A549 (cell line): ENCODE measurements around the gene MAPK8IP3. TPM values are rescaled to one million over a fixed set of nuclear protein-coding genes. Genes with fewer than 3 reads are reported as not detected.

Experiments
- ATAC-seq, 2 experiments: fragments of 200-7000 bp in 1 of 2; fragments of >200 bp in 1 of 2; cut with Nextera tagmentation in 1 of 2; cut with Tn5 transposase in 1 of 2; 3 replicates each; pipeline versions ENCODE4 v1.8.0 to v1.9.1; 2018 to 2020; ENCODE audit warnings: mild to moderate bottlenecking in 1 of 2, moderate library complexity in 1 of 2
- CTCF ChIA-PET: fragments of 300-600 bp; sonication (Branson Sonifier 250); formaldehyde crosslinking; extraction: SDS; loops from one replicate; lab custom pipeline; 2021; ENCODE audit warnings: antibody characterized with exemption, inconsistent platforms; lab: Yijun Ruan, JAX
- POLR2A ChIA-PET: fragments of 350-600 bp; formaldehyde crosslinking; extraction: SDS; loops from one replicate; lab custom pipeline; 2021; ENCODE audit warnings: antibody characterized with exemption, inconsistent platforms; lab: Yijun Ruan, JAX
- DNase-seq, 2 experiments: peaks; one replicate each; pipeline versions ENCODE4 v3.0.0 to v3.0.0-alpha.2; 2011 to 2016; ENCODE audit warnings: low read depth in 1 of 2, low spot score in 1 of 2
- FAIRE-seq: peaks from 2 replicates; lab custom pipeline; 2011; peaks lifted over from hg19 to GRCh38; lab: Jason Lieb, UNC
- H3K27ac ChIP-seq, 2 experiments: fragments of >200 bp; sonication (Bioruptor Twin); formaldehyde crosslinking; 3 replicates each; pipeline ENCODE4 v1.5.1; 2016 to 2017
- H3K4me1 ChIP-seq: fragments of >200 bp; sonication (Bioruptor Twin); formaldehyde crosslinking; 3 replicates; pipeline ENCODE4 v1.6.1; 2016
- H3K4me2 ChIP-seq: fragments of >200 bp; sonication (Bioruptor Twin); formaldehyde crosslinking; 3 replicates; pipeline ENCODE4 v1.6.1; 2016
- H3K4me3 ChIP-seq: fragments of >200 bp; sonication (Bioruptor Twin); formaldehyde crosslinking; 3 replicates; pipeline ENCODE4 v1.5.1; 2016
- H3K9me3 ChIP-seq: fragments of >200 bp; sonication (Bioruptor Twin); formaldehyde crosslinking; 3 replicates; pipeline ENCODE4 v1.6.1; 2016
- FOSL2 ChIP-seq, 2 experiments: fragments of 450-650 bp in 1 of 2; fragments of >200 bp in 1 of 2; sonication (Bioruptor Twin) in 1 of 2; formaldehyde crosslinking; IDR thresholded peaks; 2 replicates each; pipeline versions ENCODE4 v1.5.0 to v1.6.1; 2016 to 2020; ENCODE audit warnings: mild to moderate bottlenecking in 1 of 2, moderate library complexity in 1 of 2
- FOXS1 ChIP-seq: fragments of 250-450 bp; sonication (Bioruptor Pico); IDR thresholded peaks from 2 replicates; pipeline ENCODE4 v1.5.0; 2020; ENCODE audit warnings: mild to moderate bottlenecking, moderate library complexity
- HDAC2 ChIP-seq: fragments of 200-600 bp; sonication (generic); IDR thresholded peaks from 2 replicates; pipeline ENCODE4 v1.6.1; 2016
- HOXA7 ChIP-seq: fragments of 250-450 bp; sonication (Bioruptor Pico); IDR thresholded peaks from 2 replicates; pipeline ENCODE4 v1.5.0; 2020; ENCODE audit warnings: mild to moderate bottlenecking, moderate library complexity
- MAZ ChIP-seq: fragments of 150-350 bp; IDR thresholded peaks from 2 replicates; pipeline ENCODE4 v1.6.1; 2014; ENCODE audit warnings: antibody characterized with exemption, low read depth, low read length, borderline replicate concordance
- PHF8 ChIP-seq: fragments of 200-600 bp; sonication (generic); IDR thresholded peaks from 2 replicates; pipeline ENCODE4 v1.6.1; 2016; ENCODE audit warnings: low read depth, mild to moderate bottlenecking, antibody characterized with exemption, moderate library complexity, borderline replicate concordance
- POLR2AphosphoS2 ChIP-seq: conservative IDR thresholded peaks from 2 replicates; pipeline ENCODE4 v1.6.1; 2012; ENCODE audit warnings: low read length, improper control_type of control experiment, inconsistent platforms
- RAD21 ChIP-seq, 2 experiments: fragments of >200 bp in 1 of 2; sonication (Bioruptor Twin) in 1 of 2; formaldehyde crosslinking in 1 of 2; IDR thresholded peaks in 1 of 2; conservative IDR thresholded peaks in 1 of 2; 2 replicates in 1 of 2; 3 replicates in 1 of 2; pipeline ENCODE4 v1.6.1; 2012 to 2018; ENCODE audit warnings: inconsistent platforms in 1 of 2
- RARB ChIP-seq: fragments of 250-450 bp; sonication (Bioruptor Pico); IDR thresholded peaks from 2 replicates; pipeline ENCODE4 v1.8.0; 2021; ENCODE audit warnings: mild to moderate bottlenecking, moderate library complexity
- RFX5 ChIP-seq: fragments of 450-650 bp; IDR thresholded peaks from 2 replicates; pipeline ENCODE4 v1.7.1; 2014; ENCODE audit warnings: antibody characterized with exemption, mild to moderate bottlenecking, moderate library complexity
- SMC3 ChIP-seq: fragments of >200 bp; sonication (Bioruptor Twin); formaldehyde crosslinking; IDR thresholded peaks from 3 replicates; pipeline ENCODE4 v1.6.1; 2018; ENCODE audit warnings: inconsistent platforms
- ZNF302 ChIP-seq: fragments of 250-450 bp; sonication (Bioruptor Pico); IDR thresholded peaks from 2 replicates; pipeline ENCODE4 v1.9.0; 2021; ENCODE audit warnings: inconsistent platforms, mild to moderate bottlenecking, moderate library complexity
- ZSCAN20 ChIP-seq: fragments of 250-450 bp; sonication (Bioruptor Pico); IDR thresholded peaks from 2 replicates; pipeline ENCODE4 v1.8.0; 2022; ENCODE audit warnings: mild to moderate bottlenecking, moderate library complexity
- WGBS: methylation state at CpG from one replicate; pipeline ENCODE4 v1.1.6; 2017; ENCODE audit errors: missing lambda C conversion rate; 5-methylcytosine and 5-hydroxymethylcytosine counted together
- polyA plus RNA-seq, 4 experiments: library from polyadenylated mRNA; depleted of rRNA in 3 of 4; stranded (reverse); fragments of >200 nt; fragmentation: RNase III in 1 of 4; extraction: RNeasy Plus Mini Kit Qiagen cat#74134 plus additional on column Dnase treatment in 1 of 4; gene quantifications; 2 replicates in 3 of 4; 3 replicates in 1 of 4; pipeline ENCODE4 v1.2.3, GENCODE V29; 2011 to 2017
- TF ChIP-seq, protein P1 (sequence below): fragments of >200 bp; sonication (Bioruptor Twin); formaldehyde crosslinking; IDR thresholded peaks from 3 replicates; pipeline ENCODE4 v1.5.1; 2016
- TF ChIP-seq, protein P2 (sequence below): IDR thresholded peaks from 2 replicates; pipeline ENCODE4 v1.6.1; 2012

The MAPK8IP3 gene
- polyA plus RNA-seq, 2 of the 4 experiments (the other 2 are of a cell fraction), result 12.0 to 53.3 TPM

GRCh38 chr16:1745900-1746692, 40.1 kb downstream of the MAPK8IP3 start:
- WGBS, result 86% methylated on average over 25 of the region's 29 CpGs
- ChIA-PET POLR2A (interaction anchor here (0.5 to 1.8 kb wide), 7 partner anchors 9 to 55 kb away, joined by 3 to 19 read pairs (median 4); partner anchors contain the start of genes EME2, MAPK8IP3 and MRPS34), CTCF (interaction anchor here (0.8 to 4.0 kb wide), 14 partner anchors 12 to 402 kb away, joined by 3 to 13 read pairs (median 4); partner anchors contain the start of genes EME2, MAPK8IP3 and MRPS34)
- ATAC-seq, result peak in 1 of 2 experiments; percentile 23; a peak in 3 of 6 replicates
- TF ChIP-seq PHF8 (no peak), FOSL2 (IDR thresholded peaks at IDR 0.05) (no peak), FOSL2 (CRISPR knock-in tag; IDR thresholded peaks at IDR 0.05) (0 out of 2 replicates have a peak, but pooled peaks have one; percentile 6)
- Histone ChIP-seq H3K4me2 (peak overlapping the region; percentile 65), H3K27ac (peak overlapping the region; percentile 72 to 78), H3K4me3 (no peak overlapping the region), H3K4me1 (peaks cover 22% of the 10 kb centered on the region), H3K9me3 (no peaks in the 10 kb centered on the region)
- no peak for FAIRE-seq
- DNase-seq, result no peak

GRCh38 chr16:1746693-1747195, 40.7 kb downstream of the MAPK8IP3 start:
- peak overlapping the region; percentile 72 to 78 for H3K27ac ChIP-seq
- DNase-seq, result peak in 1 of 2 experiments; percentile 61
- CTCF ChIA-PET, result interaction anchor here (1.0 to 4.0 kb wide), 3 partner anchors 18 to 36 kb away, joined by 3 to 13 read pairs (median 4); no protein-coding TSS in a partner anchor
- TF ChIP-seq MAZ (no peak), RARB (CRISPR knock-in tag) (no peak), FOXS1 (CRISPR knock-in tag) (no peak), SMC3 (no peak), ZNF302 (CRISPR knock-in tag) (no peak), RFX5 (no peak), HOXA7 (CRISPR knock-in tag) (no peak), FOSL2 (IDR thresholded peaks at IDR 0.05) (no peak), FOSL2 (CRISPR knock-in tag; IDR thresholded peaks at IDR 0.05) (peak; percentile 29; the same call in 1 of the 2 replicates)
- no peak for FAIRE-seq
- H3K9me3 ChIP-seq, result no peaks in the 10 kb centered on the region
- ATAC-seq, result peak; percentile 60 to 74
- WGBS, result 56% methylated on average over 27 of the region's 31 CpGs
- peak overlapping the region; percentile 65 for H3K4me2 ChIP-seq
- POLR2A ChIA-PET, result interaction anchor here (1.0 to 1.8 kb wide), 3 partner anchors 8 to 40 kb away, joined by 3 to 19 read pairs (median 4); partner anchors contain the start of gene MAPK8IP3
- peaks cover 22% of the 10 kb centered on the region for H3K4me1 ChIP-seq
- no peak overlapping the region for H3K4me3 ChIP-seq

- ChIA-PET CTCF (interaction anchor here (1.1 to 4.0 kb wide), 4 partner anchors 17 to 57 kb away, joined by 3 to 13 read pairs (median 4); partner anchors contain the start of genes EME2, MAPK8IP3 and MRPS34), POLR2A (interaction anchor here (1.1 kb wide), 1 partner anchor 42 kb away, joined by 3 read pairs; the partner anchor contains the start of gene MAPK8IP3)
- WGBS, result 96% methylated on average over 4 of the region's 11 CpGs
Measured at GRCh38 chr16:1747934-1748333, 41.9 kb downstream of the MAPK8IP3 start.

More at GRCh38 chr16:1747934-1748333, 41.9 kb downstream of the MAPK8IP3 start:
- ATAC-seq (no peak), DNase-seq (no peak), FAIRE-seq (no peak)
- Histone ChIP-seq H3K4me1 (peaks cover 22% of the 10 kb centered on the region), H3K4me3 (no peak overlapping the region), H3K9me3 (no peaks in the 10 kb centered on the region), H3K4me2 (no peak overlapping the region), H3K27ac (no peak overlapping the region)
- TF ChIP-seq, protein P1, sequence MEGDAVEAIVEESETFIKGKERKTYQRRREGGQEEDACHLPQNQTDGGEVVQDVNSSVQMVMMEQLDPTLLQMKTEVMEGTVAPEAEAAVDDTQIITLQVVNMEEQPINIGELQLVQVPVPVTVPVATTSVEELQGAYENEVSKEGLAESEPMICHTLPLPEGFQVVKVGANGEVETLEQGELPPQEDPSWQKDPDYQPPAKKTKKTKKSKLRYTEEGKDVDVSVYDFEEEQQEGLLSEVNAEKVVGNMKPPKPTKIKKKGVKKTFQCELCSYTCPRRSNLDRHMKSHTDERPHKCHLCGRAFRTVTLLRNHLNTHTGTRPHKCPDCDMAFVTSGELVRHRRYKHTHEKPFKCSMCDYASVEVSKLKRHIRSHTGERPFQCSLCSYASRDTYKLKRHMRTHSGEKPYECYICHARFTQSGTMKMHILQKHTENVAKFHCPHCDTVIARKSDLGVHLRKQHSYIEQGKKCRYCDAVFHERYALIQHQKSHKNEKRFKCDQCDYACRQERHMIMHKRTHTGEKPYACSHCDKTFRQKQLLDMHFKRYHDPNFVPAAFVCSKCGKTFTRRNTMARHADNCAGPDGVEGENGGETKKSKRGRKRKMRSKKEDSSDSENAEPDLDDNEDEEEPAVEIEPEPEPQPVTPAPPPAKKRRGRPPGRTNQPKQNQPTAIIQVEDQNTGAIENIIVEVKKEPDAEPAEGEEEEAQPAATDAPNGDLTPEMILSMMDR, result no peak
- TF ChIP-seq HDAC2, result no peak
- TF ChIP-seq, protein P2, sequence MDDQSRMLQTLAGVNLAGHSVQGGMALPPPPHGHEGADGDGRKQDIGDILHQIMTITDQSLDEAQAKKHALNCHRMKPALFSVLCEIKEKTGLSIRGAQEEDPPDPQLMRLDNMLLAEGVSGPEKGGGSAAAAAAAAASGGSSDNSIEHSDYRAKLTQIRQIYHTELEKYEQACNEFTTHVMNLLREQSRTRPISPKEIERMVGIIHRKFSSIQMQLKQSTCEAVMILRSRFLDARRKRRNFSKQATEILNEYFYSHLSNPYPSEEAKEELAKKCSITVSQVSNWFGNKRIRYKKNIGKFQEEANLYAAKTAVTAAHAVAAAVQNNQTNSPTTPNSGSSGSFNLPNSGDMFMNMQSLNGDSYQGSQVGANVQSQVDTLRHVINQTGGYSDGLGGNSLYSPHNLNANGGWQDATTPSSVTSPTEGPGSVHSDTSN, result no peak
- TF ChIP-seq RAD21 (conservative IDR thresholded peaks at IDR 0.05 in 1 of 2, IDR thresholded peaks at IDR 0.05 in 1 of 2), result no peak
- no peak for TF ChIP-seq POLR2AphosphoS2
- TF ChIP-seq ZSCAN20 (CRISPR knock-in tag), result no peak
